HepG2 (cell line): ENCODE data around the gene DGUOK. TPM values are rescaled to one million over a fixed set of nuclear protein-coding genes. Genes with fewer than 3 reads are reported as not detected.

Experiments
- ATAC-seq: fragments of 200-7000 bp; cut with Tn5 transposase; 3 replicates; pipeline ENCODE4 v1.9.1; 2020; ENCODE audit warnings: mild to moderate bottlenecking, moderate library complexity
- BruUV-seq: library from RNA; stranded (reverse); fragments of 400-500 nt; replicated peaks from 2 replicates; lab custom pipeline; 2021; lab: Mats Ljungman, UMichigan
- CTCF ChIA-PET: fragments of 300-600 bp; formaldehyde crosslinking; extraction: SDS; loops from one replicate; lab custom pipeline; 2021; ENCODE audit warnings: low total read pairs, inconsistent platforms, low intra/inter-chr PET ratio; lab: Yijun Ruan, JAX
- POLR2A ChIA-PET: fragments of 350-600 bp; sonication (Branson Sonifier 250); formaldehyde crosslinking; loops from one replicate; lab custom pipeline; 2020; ENCODE audit warnings: antibody characterized with exemption, inconsistent platforms; lab: Yijun Ruan, JAX
- DNase-seq: peaks from one replicate; pipeline ENCODE4 v3.0.0-alpha.2; 2015; ENCODE audit warnings: low spot score
- FAIRE-seq: peaks from 3 replicates; lab custom pipeline; 2011; peaks lifted over from hg19 to GRCh38; lab: Jason Lieb, UNC
- H2AFZ ChIP-seq: one replicate; pipeline ENCODE4 v1.6.1; 2011; ENCODE audit warnings: low read length, inconsistent platforms
- H3K27ac ChIP-seq: fragments of 300-600 bp; 3 replicates; pipeline ENCODE4 v1.8.0; 2011; ENCODE audit warnings: mixed run types, mild to moderate bottlenecking, mixed read lengths, low read length, inconsistent platforms; ENCODE audit not compliant: insufficient read depth; ENCODE audit errors: extremely low read length
- H3K27me3 ChIP-seq, 2 experiments: fragments of 200-600 bp in 1 of 2; 2 replicates in 1 of 2; 3 replicates in 1 of 2; pipeline versions ENCODE4 v1.6.0 to v1.8.0; 2011; ENCODE audit warnings: low read length in 2 of 2, mild to moderate bottlenecking in 2 of 2, moderate library complexity in 2 of 2, inconsistent platforms in 1 of 2; ENCODE audit not compliant: insufficient read depth in 2 of 2, control insufficient read depth in 1 of 2
- H3K36me3 ChIP-seq, 2 experiments: fragments of 200-600 bp in 1 of 2; replicated peaks in 1 of 2; 2 replicates in 1 of 2; 3 replicates in 1 of 2; pipeline versions ENCODE4 v1.5.1 to v1.8.0; 2011; ENCODE audit warnings: low read length in 2 of 2, inconsistent platforms in 1 of 2; ENCODE audit not compliant: insufficient read depth in 2 of 2, control insufficient read depth in 1 of 2
- H3K4me1 ChIP-seq: 2 replicates; pipeline ENCODE4 v1.5.1; 2012; ENCODE audit warnings: low read length, inconsistent platforms; ENCODE audit not compliant: insufficient read depth
- H3K4me2 ChIP-seq: 2 replicates; pipeline ENCODE4 v1.6.0; 2011; ENCODE audit warnings: low read depth, low read length, inconsistent platforms
- H3K4me3 ChIP-seq, 3 experiments: fragments of 200-600 bp in 1 of 3; sonication (generic), shearing (Covaris generic) in 1 of 3; replicated peaks in 1 of 3; 2 replicates each; pipeline ENCODE4 v1.5.1; 2011 to 2016; ENCODE audit warnings: low read length in 3 of 3, inconsistent platforms in 2 of 3, low read depth in 2 of 3, mild to moderate bottlenecking in 2 of 3, control low read depth in 1 of 3, mixed read lengths in 1 of 3; ENCODE audit not compliant: insufficient read depth in 1 of 3
- H3K79me2 ChIP-seq: one replicate; pipeline ENCODE4 v1.6.1; 2011; ENCODE audit warnings: low read length, inconsistent platforms; ENCODE audit not compliant: insufficient read depth
- H3K9ac ChIP-seq: 2 replicates; pipeline ENCODE4 v1.6.0; 2011; ENCODE audit warnings: mild to moderate bottlenecking, low read depth, low read length, inconsistent platforms; ENCODE audit not compliant: insufficient read depth
- H3K9me3 ChIP-seq: 2 replicates; pipeline ENCODE4 v1.5.1; 2012; ENCODE audit warnings: mild to moderate bottlenecking, low read length
- H4K20me1 ChIP-seq: 2 replicates; pipeline ENCODE4 v1.6.0; 2011; ENCODE audit warnings: inconsistent platforms, mild to moderate bottlenecking, low read length, moderate library complexity; ENCODE audit not compliant: insufficient read depth
- KLF6 ChIP-seq: IDR thresholded peaks from 2 replicates; pipeline ENCODE4 v1.8.0; 2016; ENCODE audit warnings: missing biosample characterization, missing genetic modification reagents
- MEIS2 ChIP-seq: sonication (generic); formaldehyde crosslinking; IDR thresholded peaks from 2 replicates; pipeline ENCODE4 v1.9.0; 2021; ENCODE audit warnings: mild to moderate bottlenecking, missing genetic modification reagents
- NBN ChIP-seq: fragments of 450-650 bp; conservative IDR thresholded peaks from 2 replicates; pipeline ENCODE4 v1.6.1; 2017
- NCOR1 ChIP-seq: fragments of 200-600 bp; sonication (generic); IDR thresholded peaks from 2 replicates; pipeline ENCODE4 v1.7.0; 2017; ENCODE audit warnings: antibody characterized with exemption, low read length, borderline replicate concordance
- RFX5 ChIP-seq: IDR thresholded peaks from 2 replicates; pipeline ENCODE4 v1.6.1; 2011; ENCODE audit warnings: low read depth, low read length, improper control_type of control experiment
- SIN3B ChIP-seq: fragments of 150-350 bp; IDR thresholded peaks from 2 replicates; pipeline ENCODE4 v1.6.1; 2014; ENCODE audit warnings: low read length
- SRSF4 ChIP-seq: fragments of 200-400 bp; formaldehyde crosslinking; IDR thresholded peaks from one replicate; pipeline ENCODE4 v1.6.1; 2018; ENCODE audit warnings: mild to moderate bottlenecking, low read depth, low read length, moderate library complexity; ENCODE audit not compliant: poor library complexity, severe bottlenecking
- ZFP37 ChIP-seq: sonication (generic); formaldehyde crosslinking; IDR thresholded peaks from 2 replicates; pipeline ENCODE4 v1.4.0; 2020; ENCODE audit warnings: missing genetic modification reagents, borderline replicate concordance
- WGBS: methylation state at CpG from one replicate; pipeline ENCODE4 v1.1.6; 2017; ENCODE audit warnings: low lambda C conversion rate; 5-methylcytosine and 5-hydroxymethylcytosine counted together
- in situ Hi-C: cut with HindIII; loops from 2 replicates; pipeline ENCODE4 v1.10.0; 2017; ENCODE audit warnings: low pct_unique_long_range_greater_than_20kb; ENCODE audit not compliant: extremely low pct_ligation_motif_present
- intact Hi-C: fragments of 100-400 bp; cut with micrococcal nuclease; formaldehyde crosslinking; loops from one replicate; pipeline ENCODE4 v1.10.0; 2022; ENCODE audit not compliant: unreplicated experiment
- polyA plus RNA-seq, 8 experiments: library from polyadenylated mRNA; depleted of rRNA in 3 of 8; stranded (reverse) in 7 of 8; unstranded in 1 of 8; fragments of >200 nt; fragmentation: Illumina TruSeq in 4 of 8; extraction: Trizol in 4 of 8; gene quantifications; 2 replicates each; pipeline versions ENCODE4 v1.2.1 to v1.2.3, GENCODE V29; 2011 to 2016; ENCODE audit warnings: low read depth in 4 of 8, missing spikeins in 1 of 8, mixed read lengths in 1 of 8; ENCODE audit not compliant: insufficient read depth in 1 of 8
- total RNA-seq, 5 experiments: library from RNA; depleted of rRNA; stranded (reverse); fragments of >200 nt; fragmentation: Illumina TruSeq; extraction: Trizol; gene quantifications; 2 replicates each; pipeline ENCODE4 v1.2.3, GENCODE V29; 2016; ENCODE audit warnings: low read depth in 1 of 5
- TF ChIP-seq, protein P1 (sequence below): sonication (generic); formaldehyde crosslinking; IDR thresholded peaks from 2 replicates; pipeline ENCODE4 v1.9.0; 2021; ENCODE audit warnings: missing genetic modification reagents, borderline replicate concordance
- TF ChIP-seq, protein P2 (sequence below): IDR thresholded peaks from 2 replicates; pipeline ENCODE4 v1.6.1; 2016; ENCODE audit warnings: low read depth, borderline replicate concordance

The DGUOK gene
- total and polyA plus RNA-seq, 2 of the 13 experiments (the other 11 are each of a cell fraction or from before 2014, with no cell fraction given), result 105 to 137 TPM

GRCh38 chr2:73969356-73969755 lies 42.7 kb downstream of the DGUOK start:
- H3K9ac ChIP-seq, result no peak overlapping the region
- POLR2A ChIA-PET, result interaction anchor here (1.0 kb wide), 1 partner anchor 42 kb away, joined by 3 read pairs; the partner anchor contains the start of gene DGUOK
- in situ Hi-C loops (no loop called here), intact Hi-C loops (no loop called here)
- CTCF ChIA-PET, result no interaction called here
- WGBS, result 67% methylated on average over 4 of the region's 4 CpGs
- H3K79me2 ChIP-seq, result no peaks in the 10 kb centered on the region
- H3K4me3 ChIP-seq, result no peak overlapping the region
- H3K4me2 ChIP-seq, result no peak overlapping the region
- no peak overlapping the region for H3K27ac ChIP-seq
- no TSS peak for BruUV-seq
- TF ChIP-seq KLF6 (CRISPR knock-in tag) (no peak), SIN3B (no peak), MEIS2 (CRISPR knock-in tag) (no peak), NBN (no peak), SRSF4 (no peak), NCOR1 (no peak), RFX5 (no peak), ZFP37 (CRISPR knock-in tag) (no peak)
- TF ChIP-seq, protein P1, sequence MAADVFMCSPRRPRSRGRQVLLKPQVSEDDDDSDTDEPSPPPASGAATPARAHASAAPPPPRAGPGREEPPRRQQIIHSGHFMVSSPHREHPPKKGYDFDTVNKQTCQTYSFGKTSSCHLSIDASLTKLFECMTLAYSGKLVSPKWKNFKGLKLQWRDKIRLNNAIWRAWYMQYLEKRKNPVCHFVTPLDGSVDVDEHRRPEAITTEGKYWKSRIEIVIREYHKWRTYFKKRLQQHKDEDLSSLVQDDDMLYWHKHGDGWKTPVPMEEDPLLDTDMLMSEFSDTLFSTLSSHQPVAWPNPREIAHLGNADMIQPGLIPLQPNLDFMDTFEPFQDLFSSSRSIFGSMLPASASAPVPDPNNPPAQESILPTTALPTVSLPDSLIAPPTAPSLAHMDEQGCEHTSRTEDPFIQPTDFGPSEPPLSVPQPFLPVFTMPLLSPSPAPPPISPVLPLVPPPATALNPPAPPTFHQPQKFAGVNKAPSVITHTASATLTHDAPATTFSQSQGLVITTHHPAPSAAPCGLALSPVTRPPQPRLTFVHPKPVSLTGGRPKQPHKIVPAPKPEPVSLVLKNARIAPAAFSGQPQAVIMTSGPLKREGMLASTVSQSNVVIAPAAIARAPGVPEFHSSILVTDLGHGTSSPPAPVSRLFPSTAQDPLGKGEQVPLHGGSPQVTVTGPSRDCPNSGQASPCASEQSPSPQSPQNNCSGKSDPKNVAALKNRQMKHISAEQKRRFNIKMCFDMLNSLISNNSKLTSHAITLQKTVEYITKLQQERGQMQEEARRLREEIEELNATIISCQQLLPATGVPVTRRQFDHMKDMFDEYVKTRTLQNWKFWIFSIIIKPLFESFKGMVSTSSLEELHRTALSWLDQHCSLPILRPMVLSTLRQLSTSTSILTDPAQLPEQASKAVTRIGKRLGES (CRISPR knock-in tag), result no peak
- TF ChIP-seq, protein P2, sequence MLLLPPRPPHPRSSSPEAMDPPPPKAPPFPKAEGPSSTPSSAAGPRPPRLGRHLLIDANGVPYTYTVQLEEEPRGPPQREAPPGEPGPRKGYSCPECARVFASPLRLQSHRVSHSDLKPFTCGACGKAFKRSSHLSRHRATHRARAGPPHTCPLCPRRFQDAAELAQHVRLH (CRISPR knock-in tag), result no peak
- TF ChIP-seq, all 625 proteins: peak for 0
- H3K9me3 ChIP-seq, result no peaks in the 10 kb centered on the region
- no peaks in the 10 kb centered on the region for H3K36me3 ChIP-seq
- no peak overlapping the region for H2AFZ ChIP-seq
- ATAC-seq, result no peak
- DNase-seq, result no peak
- peaks cover 0 to 7% of the 10 kb centered on the region in 2 experiments; a peak in 3 of 5 replicates for H3K27me3 ChIP-seq
- H4K20me1 ChIP-seq, result no peaks in the 10 kb centered on the region
- FAIRE-seq, result no peak
- H3K4me1 ChIP-seq, result peaks cover 26% of the 10 kb centered on the region
